ACHN (cell line): ENCODE data around the gene LRCH1.

ENCODE experiments used
- DNase-seq: peaks from one replicate; pipeline ENCODE4 v3.0.0-alpha.2; 2015
- in situ Hi-C: cut with HindIII; loops from 2 replicates; pipeline ENCODE4 v1.10.0; 2017; ENCODE audit warnings: low sequenced_read_pairs, low pct_ligation_motif_present, low pct_unique_long_range_greater_than_20kb

Gene LRCH1

DNA sequence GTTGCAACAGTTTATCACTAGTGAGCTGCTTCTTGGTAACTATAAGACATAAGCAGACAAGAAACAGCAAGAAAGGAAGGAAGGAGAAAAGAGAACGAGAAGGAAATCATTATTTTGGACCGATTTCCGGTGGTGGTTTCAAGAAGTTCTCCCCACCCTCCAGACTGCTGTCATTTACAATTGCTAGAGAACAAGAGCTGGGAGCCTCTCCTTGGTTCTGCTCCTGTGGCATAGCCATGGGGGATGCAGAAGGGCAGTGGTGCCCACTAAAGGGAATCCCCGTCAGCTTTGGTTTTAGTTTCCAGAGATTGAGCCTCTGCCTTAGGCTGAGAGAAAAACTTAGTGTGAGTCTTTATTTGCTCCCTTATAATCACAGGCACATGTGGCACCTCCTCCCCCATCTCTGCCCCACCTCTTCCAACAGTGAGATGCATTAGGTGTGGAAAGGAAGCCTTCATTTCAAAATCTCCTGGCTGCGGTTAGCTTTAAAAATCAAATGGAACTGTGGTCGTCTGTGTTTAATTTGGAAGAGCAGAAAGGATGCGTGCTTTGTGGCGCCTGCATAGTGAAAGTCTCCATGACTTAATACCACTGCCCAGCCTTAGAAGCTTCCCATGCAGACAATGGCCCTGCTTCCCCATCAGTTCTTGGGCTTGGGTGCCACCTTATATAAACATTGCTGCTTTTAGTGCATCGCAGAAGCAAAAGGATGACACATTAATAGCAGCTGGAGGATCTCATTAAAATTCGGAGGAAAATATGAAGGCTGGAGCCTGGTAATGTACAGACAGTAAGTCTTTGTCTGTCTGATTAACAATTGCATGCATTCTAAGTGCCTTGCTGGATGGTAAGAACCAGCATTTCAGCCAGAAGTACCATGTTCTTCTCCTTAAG, 25.0 kb downstream of the LRCH1 start:
- in situ Hi-C loops = no loop called here
- DNase-seq = no peak

DNA sequence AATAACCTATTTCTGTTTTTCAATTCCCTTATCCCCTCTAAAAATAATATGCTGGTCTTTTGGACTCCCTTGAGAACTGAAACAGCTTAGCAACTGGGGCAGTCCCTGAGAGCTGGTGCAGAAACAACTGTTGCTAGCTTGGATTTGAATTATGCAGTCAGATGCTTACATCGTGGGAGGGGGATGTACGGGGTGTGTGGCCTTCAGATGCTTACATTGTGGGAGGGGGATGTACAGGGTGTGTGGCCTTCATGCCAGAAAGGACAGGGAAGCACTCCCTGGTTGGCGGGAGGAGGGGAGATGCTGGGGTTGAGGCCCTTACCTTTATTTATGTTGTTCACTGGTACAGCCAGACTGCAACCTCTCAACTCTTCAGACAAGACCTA, 25.6 kb downstream of the LRCH1 start:
- in situ Hi-C loops = no loop called here
- DNase-seq = no peak

DNA sequence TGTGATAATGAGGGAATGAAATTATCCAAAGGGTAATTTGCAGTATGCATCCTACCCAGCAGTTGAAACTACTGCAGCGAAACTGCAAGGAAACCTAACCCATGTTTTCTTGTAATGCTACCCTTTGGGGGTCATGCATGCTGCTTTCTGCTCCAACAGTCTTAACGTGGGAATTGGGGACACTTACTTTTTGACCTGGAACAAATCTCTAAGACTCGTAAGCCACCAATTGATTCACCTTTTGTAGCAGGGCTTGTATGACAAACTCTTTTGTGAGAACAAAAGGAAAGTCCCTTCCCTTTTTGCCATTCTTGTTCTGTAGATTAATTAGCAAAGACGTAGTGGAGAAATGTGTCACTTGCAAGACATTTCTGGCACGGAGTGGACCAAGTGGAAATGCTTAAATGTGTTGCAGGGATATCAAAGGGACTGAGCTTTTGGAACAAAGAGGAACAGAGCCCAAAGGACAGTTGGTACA, 27.4 kb downstream of the LRCH1 start:
- no peak for DNase-seq
- in situ Hi-C loops = no loop called here

- DNase-seq = no peak
- in situ Hi-C loops = no loop called here
These were observed 29.2 kb downstream of the LRCH1 start for GRCh38 chr13:46582190-46582589.

- in situ Hi-C loops = no loop called here
- DNase-seq = no peak
These were observed 34.0 kb downstream of the LRCH1 start for GRCh38 chr13:46586751-46587514.

GRCh38 chr13:46587807-46588418, 34.9 kb downstream of the LRCH1 start:
- in situ Hi-C loops = no loop called here
- DNase-seq = no peak

DNA sequence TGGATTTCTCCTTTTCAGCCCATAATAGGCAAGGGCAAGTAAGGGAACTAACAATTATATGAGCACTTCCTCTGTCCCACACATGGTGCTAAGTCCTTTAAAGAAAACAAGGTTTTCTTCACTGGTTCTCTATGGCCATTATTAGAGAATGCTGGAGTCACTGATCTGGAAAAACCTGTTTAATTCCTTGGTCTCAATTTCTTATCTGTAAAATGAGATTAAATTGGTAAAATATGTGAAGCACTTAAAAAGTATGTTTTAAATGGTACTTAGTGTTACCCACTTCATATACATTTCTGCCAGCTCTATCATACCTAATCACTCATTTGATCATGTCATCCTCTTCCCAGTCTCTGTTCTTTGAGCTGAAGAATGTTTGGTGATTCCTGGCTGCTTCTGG, 39.4 kb downstream of the LRCH1 start:
- in situ Hi-C loops = no loop called here
- no peak for DNase-seq

GRCh38 chr13:46593398-46593797, 40.4 kb downstream of the LRCH1 start:
- in situ Hi-C loops = no loop called here
- no peak for DNase-seq

- in situ Hi-C loops = no loop called here
- DNase-seq = no peak
These were observed 41.6 kb downstream of the LRCH1 start for GRCh38 chr13:46594374-46595078.

DNA sequence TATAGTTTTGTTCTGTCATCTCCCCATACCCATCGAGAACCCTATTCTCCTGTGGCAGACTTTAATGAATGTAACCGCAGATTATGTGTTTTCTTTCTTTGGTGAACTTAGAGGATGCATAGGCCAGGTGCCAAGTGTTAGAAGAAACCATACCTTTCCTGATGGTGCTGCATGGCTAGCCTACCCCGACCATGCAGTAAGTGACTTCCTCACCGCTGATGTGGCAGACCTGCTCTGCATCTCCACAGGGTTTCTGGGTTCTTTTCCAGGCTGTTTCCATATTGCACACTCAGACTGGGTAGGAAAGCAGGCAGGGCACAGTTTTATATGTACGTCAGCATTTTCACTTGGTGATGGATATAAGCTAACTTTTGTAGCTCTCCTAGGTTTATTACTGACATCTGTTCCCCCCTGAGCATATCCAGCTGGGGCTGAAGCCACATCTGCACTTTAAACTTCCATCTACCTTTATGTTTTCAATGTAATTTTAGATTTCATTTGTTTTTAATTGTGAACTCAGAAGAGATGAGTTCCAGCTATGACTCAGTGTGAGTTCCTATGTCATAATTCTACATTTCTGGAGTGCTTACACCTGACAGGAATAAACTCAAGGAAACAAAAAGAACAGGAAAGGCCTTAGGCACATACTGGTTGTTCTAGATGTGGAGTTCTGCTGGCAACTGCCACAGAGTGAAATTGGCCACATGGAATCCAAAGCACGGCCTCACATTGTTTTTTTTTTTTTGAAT, 42.3 kb downstream of the LRCH1 start:
- in situ Hi-C loops = no loop called here
- DNase-seq = no peak

DNA sequence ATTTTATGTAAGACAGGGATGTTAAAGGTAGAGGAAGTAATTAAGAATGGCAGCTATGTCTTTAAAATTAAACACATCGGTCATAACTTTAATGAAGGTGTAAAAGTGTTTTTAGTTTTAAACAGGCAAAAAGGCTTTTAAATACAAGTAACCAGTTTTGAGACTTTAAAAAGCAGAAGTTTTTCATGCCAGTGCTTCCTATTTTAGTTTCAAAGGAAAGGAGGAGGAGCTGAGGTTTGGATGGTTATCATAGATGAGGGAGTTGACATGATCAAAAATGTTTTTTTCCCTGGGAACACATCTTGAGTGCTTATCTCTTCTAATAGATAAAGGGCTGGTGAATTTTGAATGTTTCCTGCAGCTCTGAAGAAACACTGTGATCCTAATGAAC, 42.9 kb downstream of the LRCH1 start:
- in situ Hi-C loops = no loop called here
- no peak for DNase-seq

GRCh38 chr13:46596466-46596865, 43.5 kb downstream of the LRCH1 start:
- in situ Hi-C loops = no loop called here
- DNase-seq = no peak

- no peak for DNase-seq
- in situ Hi-C loops = no loop called here
These were observed 45.3 kb downstream of the LRCH1 start for GRCh38 chr13:46598140-46598819.

DNA sequence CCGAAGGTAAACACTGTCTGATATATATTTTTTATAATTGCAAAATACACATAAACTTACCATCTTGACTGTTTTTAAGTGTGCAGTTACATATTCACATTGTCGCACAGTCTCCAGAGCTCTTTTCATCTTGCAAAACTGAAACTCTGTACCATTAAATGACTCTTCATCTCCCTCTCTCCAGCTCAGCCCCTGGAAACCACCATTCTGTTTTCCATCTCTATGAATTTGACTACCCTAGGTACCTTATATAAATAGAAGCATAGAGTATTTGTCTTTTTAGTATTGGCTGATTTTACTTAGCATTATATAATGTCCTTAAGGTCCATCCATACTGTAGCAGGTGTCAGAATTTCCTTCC, 45.8 kb downstream of the LRCH1 start:
- no peak for DNase-seq
- in situ Hi-C loops = no loop called here

- in situ Hi-C loops = no loop called here
These were observed 48.0 kb downstream of the LRCH1 start for GRCh38 chr13:46600943-46601311.

GRCh38 chr13:46602531-46602930, 49.6 kb downstream of the LRCH1 start:
- DNase-seq = no peak
- in situ Hi-C loops = no loop called here

More at GRCh38 chr13:46600943-46601311, 48.0 kb downstream of the LRCH1 start:
- DNase-seq = no peak

DNA sequence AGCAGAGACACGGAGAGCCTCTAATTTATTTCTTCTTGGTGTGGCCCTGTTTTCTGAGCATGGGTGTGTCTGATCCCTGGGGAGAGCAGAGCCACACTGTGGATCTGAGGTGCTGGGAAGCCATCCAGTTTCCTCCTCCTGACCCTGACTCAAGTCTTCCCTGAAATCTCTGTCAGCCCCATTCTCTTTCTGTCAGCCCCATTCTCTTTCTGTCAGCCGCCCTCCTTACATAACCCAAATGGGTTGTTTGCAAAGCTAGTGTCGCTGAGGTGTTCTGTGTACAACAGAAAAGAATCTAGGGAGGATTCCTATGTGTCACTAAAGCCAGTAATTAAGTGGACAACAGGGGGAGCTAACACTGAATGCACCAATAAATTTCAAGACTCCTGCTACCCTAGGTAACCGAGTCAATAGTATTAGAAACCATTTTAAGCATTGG, 50.2 kb downstream of the LRCH1 start:
- peak; percentile 56 for DNase-seq
- in situ Hi-C loops = no loop called here
